GM12872 (cell line): ENCODE results near the gene BCAM.

ENCODE experiments used
- CTCF ChIP-seq: IDR thresholded peaks from 3 replicates; pipeline ENCODE4 v1.5.1; 2011; ENCODE audit warnings: low read depth, mild to moderate bottlenecking, low read length, moderate library complexity; ENCODE audit not compliant: insufficient read depth

The BCAM gene

GRCh38 chr19:44845612-44846454, 36.9 kb downstream of the BCAM start, which contains the start of gene NECTIN2:
Gene NECTIN2, plus strand, starts transcription at chr19:44846297. Its CDS starts 229 bp downstream, at chr19:44846526.
- TF ChIP-seq CTCF = peak; percentile 72

- TF ChIP-seq CTCF = no peak
Measured at GRCh38 chr19:44846455-44847143, 37.7 kb downstream of the BCAM start.

GRCh38 chr19:44847144-44848035, 38.5 kb downstream of the BCAM start:
- TF ChIP-seq CTCF = no peak

GRCh38 chr19:44848036-44848811, 39.3 kb downstream of the BCAM start:
- TF ChIP-seq CTCF = no peak

- TF ChIP-seq CTCF = no peak
Measured at GRCh38 chr19:44848812-44849447, 40.0 kb downstream of the BCAM start.

- no peak for TF ChIP-seq CTCF
Measured at GRCh38 chr19:44850641-44851109, 41.8 kb downstream of the BCAM start.
